ENCODE results near the gene PCK2. TPM values are rescaled to one million over a fixed set of nuclear protein-coding genes. Genes with fewer than 3 reads are reported as not detected.

The PCK2 gene
- total and polyA plus RNA-seq, 2 of the 13 experiments (the other 11 are each of a cell fraction or from before 2014, with no cell fraction given), result 129 to 272 TPM

- TF ChIP-seq THAP9 (CRISPR knock-in tag; IDR thresholded peaks at IDR 0.05; ENCODE audit: borderline replicate concordance) (no peak), NFYB (CRISPR knock-in tag; IDR thresholded peaks at IDR 0.05) (no peak), ZNF274 (CRISPR knock-in tag; IDR thresholded peaks at IDR 0.05) (0 out of 2 replicates have a peak, but pooled peaks have one; percentile 12), RBFOX2 (IDR thresholded peaks at IDR 0.05; ENCODE audit: low read depth, low read length) (peak; percentile 91), ZNF704 (CRISPR knock-in tag; IDR thresholded peaks at IDR 0.05; ENCODE audit: borderline replicate concordance) (no peak), CSRNP1 (CRISPR knock-in tag; IDR thresholded peaks at IDR 0.05) (no peak), SNAPC2 (CRISPR knock-in tag; IDR thresholded peaks at IDR 0.05) (no peak), POLR2G (IDR thresholded peaks at IDR 0.05; ENCODE audit: low read depth, low read length) (peak; percentile 63), HOXA5 (CRISPR knock-in tag; IDR thresholded peaks at IDR 0.05) (no peak), REST (IDR thresholded peaks at IDR 0.05; ENCODE audit: borderline replicate concordance in 1 of 2, low read depth in 1 of 2, low read length in 2 of 2) (no peak), BORCS8-MEF2B (CRISPR knock-in tag; IDR thresholded peaks at IDR 0.05) (peak; percentile 38; the same call in 1 of the 2 replicates), HNF1B (CRISPR knock-in tag; IDR thresholded peaks at IDR 0.05) (no peak), ZFY (CRISPR knock-in tag; IDR thresholded peaks at IDR 0.05) (peak; percentile 26; the same call in 1 of the 2 replicates), HOXD1 (CRISPR knock-in tag; IDR thresholded peaks at IDR 0.05) (0 out of 2 replicates have a peak, but pooled peaks have one; percentile 28), ZSCAN9 (CRISPR knock-in tag; IDR thresholded peaks at IDR 0.05; ENCODE audit: borderline replicate concordance) (no peak), RNF2 (conservative IDR thresholded peaks at IDR 0.05; ENCODE audit: low read depth) (no peak)
Measured at GRCh38 chr14:24098927-24099813, 5.1 kb downstream of the PCK2 start (continued).
